GM18502 (cell line): ENCODE data around the gene RALGPS1.
"Not testable (repeated sequence)": the region's sequence is repeated elsewhere in the genome, so short reads cannot be mapped to it uniquely, and the experiment has no call there.

ENCODE experiments used
- ATAC-seq: cut with Tn5 transposase; IDR thresholded peaks from one replicate; pipeline ENCODE4 v1.9.1; 2021; ENCODE audit warnings: mild to moderate bottlenecking; ENCODE audit not compliant: unreplicated experiment, poor library complexity

Gene RALGPS1

DNA sequence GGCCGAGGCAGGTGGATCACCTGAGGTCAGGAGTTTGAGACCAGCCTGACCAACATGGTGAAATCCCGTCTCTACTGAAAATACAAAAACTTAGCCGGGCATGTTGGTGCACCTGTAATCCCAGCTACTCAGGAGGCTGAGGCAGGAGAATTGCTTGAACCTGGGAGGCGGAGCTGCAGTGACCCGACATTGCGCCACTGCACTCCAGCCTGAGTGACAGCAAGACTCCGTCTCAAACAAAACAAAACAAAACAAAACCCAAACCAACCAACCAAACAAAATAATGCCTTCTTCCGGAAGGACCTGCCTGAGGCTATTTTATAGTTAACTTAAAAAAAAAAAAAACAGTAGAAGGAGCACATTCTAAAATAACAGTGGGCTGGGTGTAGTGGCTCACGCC, 103.4 kb downstream of the RALGPS1 start:
- not testable (repeated sequence) for ATAC-seq

GRCh38 chr9:127018935-127019334, 104.4 kb downstream of the RALGPS1 start:
- no peak for ATAC-seq

DNA sequence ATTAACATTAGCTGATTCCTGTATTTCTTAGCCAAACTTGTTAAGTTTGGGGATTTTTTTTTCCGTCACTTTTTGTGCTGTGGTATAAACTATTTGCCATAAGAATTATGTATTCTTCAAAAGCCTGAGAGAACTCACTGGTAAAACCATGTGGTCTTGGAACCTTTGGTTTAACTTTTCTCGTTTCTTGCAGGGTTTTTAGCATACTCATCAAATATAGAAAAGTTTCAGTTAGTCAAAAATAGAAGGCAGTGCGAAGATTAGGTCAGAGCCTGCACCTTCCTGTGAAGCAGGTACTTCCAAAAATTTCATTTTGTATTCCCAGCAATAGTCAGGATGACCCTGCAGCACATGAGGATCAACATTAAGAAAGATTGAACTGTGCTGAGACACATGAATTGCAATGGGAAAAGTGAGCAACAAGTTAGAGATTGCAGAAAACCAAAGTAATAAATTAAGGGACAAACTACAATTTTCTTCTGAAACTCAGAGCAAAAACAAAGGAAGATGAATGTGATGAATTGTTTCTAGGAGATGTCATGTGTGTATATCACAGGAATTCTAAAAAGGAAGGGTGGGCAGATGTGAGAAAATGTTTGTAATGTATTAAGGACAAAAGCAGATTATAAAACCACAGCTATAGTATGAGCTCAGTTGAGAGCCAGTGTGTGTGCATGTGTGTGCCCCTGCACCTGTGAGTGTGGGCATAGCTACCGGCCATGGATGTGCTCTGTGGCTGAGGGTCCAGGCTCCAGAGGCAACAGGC, 105.6 kb downstream of the RALGPS1 start:
- no peak for ATAC-seq

- no peak for ATAC-seq
These were observed 106.2 kb downstream of the RALGPS1 start for GRCh38 chr9:127020802-127021078.

DNA sequence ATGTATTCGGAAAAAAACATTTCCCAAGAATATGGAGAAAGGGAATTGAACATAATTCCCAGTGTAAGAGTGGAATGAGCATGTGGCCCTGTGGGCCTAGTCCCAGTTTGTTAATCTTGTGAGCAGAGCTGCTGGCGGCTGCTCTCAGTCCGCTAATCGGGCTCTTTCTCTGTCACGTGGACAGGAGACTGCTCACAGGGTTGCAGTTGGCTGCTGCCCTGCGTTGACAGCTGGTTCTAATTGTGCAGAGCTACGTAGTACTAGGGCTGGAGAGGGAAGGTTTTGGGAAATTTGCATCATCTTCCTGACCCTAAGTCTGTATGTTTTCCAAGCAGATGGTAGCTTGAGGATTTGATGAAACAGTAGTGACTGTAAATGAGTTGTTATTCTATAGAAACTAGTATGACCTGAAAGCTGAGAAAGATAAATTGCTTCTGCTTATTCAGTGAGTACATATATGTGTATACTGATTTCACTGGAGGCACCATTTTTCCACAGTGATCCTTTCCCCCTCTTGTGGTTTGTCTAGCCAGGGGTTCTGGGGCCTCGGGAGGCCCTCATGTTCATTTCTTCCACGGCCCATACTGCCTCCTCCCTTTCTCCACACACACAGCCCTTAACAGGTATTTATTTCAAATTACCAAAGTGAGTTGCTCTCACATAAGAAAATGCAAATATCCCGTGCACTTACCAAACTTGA, 107.2 kb downstream of the RALGPS1 start:
- no peak for ATAC-seq

- ATAC-seq: no peak
These were observed 108.5 kb downstream of the RALGPS1 start for GRCh38 chr9:127022913-127023660.

DNA sequence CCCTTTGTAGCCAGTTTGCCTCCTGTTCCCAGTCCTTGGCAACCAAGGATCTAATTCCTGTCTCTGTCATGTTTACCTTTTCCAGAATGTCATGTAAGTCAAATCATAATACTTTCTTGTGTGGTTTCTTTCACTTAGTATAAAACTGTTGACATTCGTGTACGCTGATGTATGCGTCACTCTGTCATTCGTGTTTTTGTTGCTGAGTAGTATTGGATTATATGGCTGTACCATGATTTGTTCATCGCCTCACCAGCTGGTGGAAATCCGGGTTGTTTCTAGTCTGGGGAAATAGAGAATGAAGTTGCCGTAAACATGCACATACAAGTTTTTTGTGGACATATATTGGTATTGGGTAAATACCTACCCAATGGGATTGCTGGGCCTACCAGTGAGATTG, 110.5 kb downstream of the RALGPS1 start:
- no peak for ATAC-seq

DNA sequence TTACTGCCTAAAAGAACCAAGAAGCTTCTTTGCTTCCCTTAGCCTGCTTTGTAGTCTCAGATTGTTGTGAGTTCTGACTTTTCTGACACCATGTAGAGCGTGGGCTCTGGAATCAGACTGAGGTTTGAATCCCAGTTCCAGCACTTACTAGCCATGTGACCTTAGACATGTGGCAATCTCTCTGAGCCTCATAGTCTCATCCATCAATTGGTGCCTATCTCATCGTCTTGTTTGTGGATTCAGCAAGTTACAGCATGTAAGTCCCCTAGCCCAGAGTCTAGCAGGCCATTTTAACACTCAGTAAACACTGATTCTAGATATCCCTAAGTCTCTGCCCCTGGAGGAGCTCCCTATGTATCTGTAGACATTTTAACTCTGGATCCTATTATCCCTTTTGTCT, 113.1 kb downstream of the RALGPS1 start:
- ATAC-seq: no peak

DNA sequence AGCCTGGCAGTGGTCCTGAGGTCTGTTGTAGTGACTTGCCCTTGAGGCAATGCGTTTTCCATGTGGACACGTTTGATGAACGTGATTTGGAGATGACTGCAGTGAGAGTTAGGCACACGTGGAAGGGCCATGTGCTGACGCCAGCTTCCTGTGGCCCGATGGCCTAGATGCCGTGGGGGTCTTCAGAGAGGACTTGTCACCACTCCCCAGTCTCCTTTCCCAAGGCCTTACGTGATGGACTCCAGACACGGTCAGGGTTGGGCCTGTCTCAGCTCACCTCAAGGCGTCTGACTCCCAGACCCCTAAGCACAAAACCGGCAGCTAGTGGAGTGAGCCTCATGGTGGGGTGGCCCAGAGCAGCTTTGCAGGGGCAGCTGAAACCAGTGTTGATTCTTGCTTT, 115.0 kb downstream of the RALGPS1 start:
- no peak for ATAC-seq

DNA sequence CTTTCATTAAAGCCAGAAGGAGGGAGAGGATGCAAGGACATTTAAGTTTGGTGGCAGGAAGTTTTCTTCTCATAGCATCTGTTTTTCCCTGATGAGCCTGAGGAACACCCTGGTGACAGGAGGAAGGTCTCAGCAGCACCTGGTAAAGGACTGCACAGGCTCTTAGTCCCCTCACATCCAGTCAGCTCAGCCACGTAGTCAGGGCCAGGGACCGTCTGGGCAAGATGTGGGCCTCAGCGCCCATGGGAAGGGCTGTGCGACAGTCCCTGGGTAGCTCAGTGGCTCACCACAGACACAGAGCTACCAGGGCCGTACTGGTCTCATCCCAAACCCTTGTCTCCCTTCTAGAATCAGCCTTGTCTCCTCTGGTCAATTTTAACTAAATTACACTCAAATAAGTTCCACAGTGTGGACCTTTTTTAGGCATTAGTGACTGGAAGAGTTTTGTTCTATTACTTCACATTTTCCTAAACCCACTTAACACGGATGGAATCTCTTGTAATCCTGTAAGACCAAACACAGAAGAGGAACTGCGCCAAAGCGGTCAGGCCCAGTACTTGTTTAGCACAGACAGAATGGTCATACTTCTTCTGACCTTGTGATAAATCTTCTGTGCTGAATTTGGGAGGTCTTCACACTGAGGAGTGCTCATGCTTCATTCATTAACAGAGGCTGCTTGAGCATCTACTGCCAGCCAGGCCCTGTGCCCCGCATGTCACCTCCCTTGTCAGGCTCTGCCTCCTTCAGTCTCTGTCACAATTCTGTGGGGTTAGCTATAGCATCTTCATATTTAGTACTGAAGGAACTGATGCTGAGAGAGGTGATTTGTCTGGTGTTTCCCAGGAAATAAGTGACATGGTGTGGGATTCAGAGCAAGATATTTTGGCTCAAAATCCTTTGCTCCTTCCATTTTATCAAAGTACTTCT, 116.5 kb downstream of the RALGPS1 start:
- no peak for ATAC-seq

GRCh38 chr9:127032256-127032655, 117.7 kb downstream of the RALGPS1 start:
- no peak for ATAC-seq

- no peak for ATAC-seq
These were observed 118.5 kb downstream of the RALGPS1 start for GRCh38 chr9:127033061-127033460.

- no peak for ATAC-seq
These were observed 119.2 kb downstream of the RALGPS1 start for GRCh38 chr9:127033789-127034188.

- ATAC-seq: no peak
These were observed 120.1 kb downstream of the RALGPS1 start for GRCh38 chr9:127034691-127035090.

DNA sequence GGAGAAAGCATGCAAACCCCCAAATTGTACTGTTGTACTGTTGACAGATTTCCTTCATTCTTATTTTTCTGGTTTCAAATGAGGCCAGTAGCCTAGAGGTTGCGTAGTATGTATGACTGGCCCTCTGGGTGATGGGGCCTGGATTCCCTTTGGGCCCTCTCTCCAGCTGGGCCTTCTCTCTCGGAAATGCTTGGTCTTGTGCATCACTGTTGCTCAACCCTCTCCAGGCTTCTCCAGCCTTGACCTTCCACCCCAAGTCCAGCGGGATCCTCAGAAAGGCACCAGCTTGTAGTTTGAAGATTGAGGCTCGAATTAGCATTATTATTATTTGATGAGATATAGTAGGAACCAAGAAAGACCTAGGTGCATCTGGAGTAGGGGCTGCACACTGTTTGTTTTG, 120.8 kb downstream of the RALGPS1 start:
- ATAC-seq: no peak

DNA sequence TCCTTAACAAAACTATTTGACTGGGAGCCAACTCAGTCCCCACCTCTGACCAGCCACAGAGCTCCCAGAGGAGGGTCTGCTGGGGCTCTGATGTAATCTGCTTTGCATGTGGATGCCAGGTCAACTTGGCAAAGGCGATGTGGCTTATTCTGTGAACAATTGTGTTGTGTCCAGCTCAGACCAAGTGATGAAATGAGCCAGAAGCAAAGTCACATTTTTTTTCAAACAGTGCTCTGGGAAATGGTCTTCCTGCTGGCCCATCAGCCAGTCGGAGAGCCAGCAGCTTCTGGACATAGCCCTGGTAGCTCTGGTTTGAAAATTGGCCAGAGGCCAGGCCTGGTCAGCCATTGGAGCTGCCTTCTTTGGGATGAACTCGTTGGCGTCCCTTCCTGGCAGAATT, 121.4 kb downstream of the RALGPS1 start:
- no peak for ATAC-seq

- no peak for ATAC-seq
These were observed 121.9 kb downstream of the RALGPS1 start for GRCh38 chr9:127036437-127036836.

DNA sequence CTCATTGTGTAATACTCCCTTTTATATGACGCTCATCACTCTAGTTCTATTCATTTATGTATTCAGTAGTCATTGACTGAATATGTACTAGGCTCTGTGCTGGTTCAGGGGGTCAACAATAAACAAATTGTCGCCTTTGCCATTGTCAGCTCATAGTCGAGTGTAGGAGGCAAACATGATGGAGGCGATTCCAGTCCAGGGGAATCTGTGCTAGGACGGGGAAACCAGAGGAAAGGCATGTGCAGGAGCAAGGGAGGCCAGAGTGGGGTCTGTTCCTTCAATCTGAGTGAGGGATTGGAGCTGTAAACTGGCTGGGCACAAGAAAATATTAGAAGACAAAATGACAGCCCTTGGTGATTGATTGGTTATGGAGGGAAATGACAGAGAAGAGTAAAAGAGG, 123.9 kb downstream of the RALGPS1 start:
- ATAC-seq: no peak

DNA sequence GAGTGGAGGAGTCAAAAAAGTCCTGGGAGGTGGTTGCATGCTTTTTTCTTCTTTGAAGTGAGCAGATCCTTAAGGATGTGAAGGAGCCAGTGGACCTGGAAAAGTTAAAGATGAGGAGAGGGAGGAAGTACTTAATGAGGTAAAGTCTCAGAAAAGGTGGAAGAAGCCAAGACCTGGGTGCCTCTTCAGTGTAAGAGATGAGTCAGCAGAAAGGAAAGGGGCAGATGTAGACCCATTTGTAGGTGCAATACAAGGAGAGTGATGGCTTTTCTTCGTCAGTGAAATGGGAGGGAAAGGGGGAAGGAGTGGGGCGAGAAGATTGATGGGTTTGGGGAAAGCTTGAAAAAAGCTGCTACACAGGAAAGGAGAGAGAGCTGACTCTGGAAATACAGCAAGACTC, 124.9 kb downstream of the RALGPS1 start:
- no peak for ATAC-seq

DNA sequence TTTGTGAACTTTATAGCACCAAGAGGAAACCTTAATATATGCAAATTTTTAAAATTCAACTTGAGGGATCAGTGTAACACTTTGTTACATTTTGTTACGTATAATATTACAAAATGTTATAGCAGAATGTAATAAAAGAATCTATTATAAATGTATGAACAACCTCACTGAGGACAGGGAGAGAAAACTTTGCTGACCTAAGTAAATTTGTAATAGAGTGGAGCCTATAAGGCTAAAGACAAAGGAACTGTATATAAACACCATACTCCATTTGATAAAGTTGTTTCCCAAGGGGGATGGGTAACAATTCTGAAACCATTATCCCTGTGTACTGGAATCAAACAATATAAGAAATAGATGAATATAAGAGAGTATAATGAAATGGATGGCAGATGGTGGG, 130.6 kb downstream of the RALGPS1 start:
- no peak for ATAC-seq
